ENCODE measurements around the gene NCEH1.

- TF ChIP-seq CTCF (IDR thresholded peaks at IDR 0.05; ENCODE audit: low read depth, low read length, poor library complexity, severe bottlenecking), result no peak
- no peak for TF ChIP-seq EZH2phosphoT487 (IDR thresholded peaks at IDR 0.05; ENCODE audit: borderline replicate concordance, low read length)
Observed at GRCh38 chr3:172653004-172653572, 57.8 kb downstream of the NCEH1 start.

Data from DOHH2 (cell line).